ENCODE data around the gene POTEF.

DNA sequence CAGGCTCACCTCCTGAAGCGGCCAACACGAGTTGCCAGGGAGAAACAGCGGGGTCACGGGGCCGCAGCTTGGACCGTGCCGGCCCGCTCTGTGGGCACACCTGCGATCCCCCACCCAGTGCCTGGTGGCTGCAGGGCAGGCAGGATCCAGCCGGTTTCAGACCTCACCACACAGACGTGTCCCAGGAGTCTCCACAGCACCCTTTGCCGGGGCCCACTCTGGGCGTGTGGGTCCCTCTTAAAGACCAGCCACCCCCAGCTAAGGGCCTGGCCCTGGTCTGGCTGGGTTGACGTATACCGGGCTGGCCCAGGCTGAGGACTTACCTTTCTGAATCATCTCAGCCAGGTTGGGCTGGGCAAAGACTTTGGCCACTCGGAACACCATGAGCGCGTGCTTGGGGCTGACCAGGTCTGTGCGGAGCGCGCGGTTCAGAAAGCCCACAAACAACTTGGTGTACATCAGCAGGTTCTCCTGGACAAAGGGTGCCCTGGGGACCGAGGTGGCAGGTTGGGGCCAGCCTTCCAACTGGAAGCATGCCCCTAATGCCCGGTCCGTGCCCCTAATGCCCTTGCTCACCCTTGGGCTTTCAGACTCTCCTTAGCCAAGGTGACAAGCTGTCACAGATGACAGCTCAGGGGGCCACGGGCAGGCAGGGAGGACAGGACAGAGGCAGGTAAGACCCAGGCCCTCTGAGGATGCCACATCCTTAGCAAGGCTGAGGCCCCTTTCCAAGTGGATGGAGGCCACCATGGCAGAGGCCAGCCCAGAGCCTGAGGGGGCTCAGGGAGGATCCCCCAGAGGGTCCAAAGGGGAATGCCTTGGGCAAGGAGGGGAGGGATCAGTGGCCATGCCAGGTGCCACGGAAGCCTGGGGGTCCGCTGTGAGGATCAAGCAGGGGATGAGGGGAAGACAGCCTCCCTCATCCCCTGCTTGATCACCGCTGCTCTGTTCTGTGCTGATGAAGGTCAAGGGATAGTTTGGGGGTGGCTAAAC lies 26.0 kb upstream of the POTEF start:
- TF ChIP-seq POLR2A (IDR thresholded peaks at IDR 0.05; ENCODE audit: low read length) (no peak), GATA1 (IDR thresholded peaks at IDR 0.05; ENCODE audit: low read depth, low read length) (no peak)

All from erythroblast (primary cell).